ENCODE results near the gene DPPA4. TPM values are rescaled to one million over a fixed set of nuclear protein-coding genes. Genes with fewer than 3 reads are reported as not detected.

Gene DPPA4
- total RNA-seq, 1 donor from 2014 or later, result not detected

- DNase-seq (ENCODE audit: low read depth), result no peak
- H3K4me3 ChIP-seq (ENCODE audit: low read depth, low read length), result no peak overlapping the region
- no peak for TF ChIP-seq CTCF (IDR thresholded peaks at IDR 0.05; ENCODE audit: insufficient read depth, low read length, poor library complexity, severe bottlenecking)
- no peaks in the 10 kb centered on the region for H3K27me3 ChIP-seq (ENCODE audit: control insufficient read depth, insufficient read depth, low read length)
- H3K36me3 ChIP-seq (ENCODE audit: control insufficient read depth, insufficient read depth, low read length), result no peaks in the 10 kb centered on the region
Observed at GRCh38 chr3:109334572-109334971, 2.8 kb downstream of the DPPA4 start.

GRCh38 chr3:109331692-109332091 lies 5.7 kb downstream of the DPPA4 start:
- Histone ChIP-seq H3K27me3 (ENCODE audit: control insufficient read depth, insufficient read depth, low read length) (no peaks in the 10 kb centered on the region), H3K36me3 (ENCODE audit: control insufficient read depth, insufficient read depth, low read length) (no peaks in the 10 kb centered on the region), H3K4me3 (ENCODE audit: low read depth, low read length) (no peak overlapping the region)
- TF ChIP-seq CTCF (IDR thresholded peaks at IDR 0.05; ENCODE audit: insufficient read depth, low read length, poor library complexity, severe bottlenecking), result no peak
- no peak for DNase-seq (ENCODE audit: low read depth)

GRCh38 chr3:109330405-109330804 lies 6.9 kb downstream of the DPPA4 start:
- no peaks in the 10 kb centered on the region for H3K27me3 ChIP-seq (ENCODE audit: control insufficient read depth, insufficient read depth, low read length)
- TF ChIP-seq CTCF (IDR thresholded peaks at IDR 0.05; ENCODE audit: insufficient read depth, low read length, poor library complexity, severe bottlenecking), result no peak

GRCh38 chr3:109328202-109328601 lies 9.1 kb downstream of the DPPA4 start:
- Histone ChIP-seq H3K4me3 (ENCODE audit: low read depth, low read length) (no peak overlapping the region), H3K36me3 (ENCODE audit: control insufficient read depth, insufficient read depth, low read length) (no peaks in the 10 kb centered on the region), H3K27me3 (ENCODE audit: control insufficient read depth, insufficient read depth, low read length) (no peaks in the 10 kb centered on the region)
- DNase-seq (ENCODE audit: low read depth), result no peak
- no peak for TF ChIP-seq CTCF (IDR thresholded peaks at IDR 0.05; ENCODE audit: insufficient read depth, low read length, poor library complexity, severe bottlenecking)

More at GRCh38 chr3:109330405-109330804, 6.9 kb downstream of the DPPA4 start:
- no peak for DNase-seq (ENCODE audit: low read depth)
- no peak overlapping the region for H3K4me3 ChIP-seq (ENCODE audit: low read depth, low read length)
- no peaks in the 10 kb centered on the region for H3K36me3 ChIP-seq (ENCODE audit: control insufficient read depth, insufficient read depth, low read length)

- no peak for DNase-seq (ENCODE audit: low read depth)
- Histone ChIP-seq H3K27me3 (ENCODE audit: control insufficient read depth, insufficient read depth, low read length) (no peaks in the 10 kb centered on the region), H3K36me3 (ENCODE audit: control insufficient read depth, insufficient read depth, low read length) (no peaks in the 10 kb centered on the region), H3K4me3 (ENCODE audit: low read depth, low read length) (no peak overlapping the region)
- TF ChIP-seq CTCF (IDR thresholded peaks at IDR 0.05; ENCODE audit: insufficient read depth, low read length, poor library complexity, severe bottlenecking), result no peak
Observed at GRCh38 chr3:109325657-109326056, 11.7 kb downstream of the DPPA4 start.

GRCh38 chr3:109325109-109325508 lies 12.2 kb downstream of the DPPA4 start:
- no peak for TF ChIP-seq CTCF (IDR thresholded peaks at IDR 0.05; ENCODE audit: insufficient read depth, low read length, poor library complexity, severe bottlenecking)

More at GRCh38 chr3:109325109-109325508, 12.2 kb downstream of the DPPA4 start:
- H3K27me3 ChIP-seq (ENCODE audit: control insufficient read depth, insufficient read depth, low read length), result no peaks in the 10 kb centered on the region
- H3K36me3 ChIP-seq (ENCODE audit: control insufficient read depth, insufficient read depth, low read length), result no peaks in the 10 kb centered on the region
- H3K4me3 ChIP-seq (ENCODE audit: low read depth, low read length), result no peak overlapping the region
- DNase-seq (ENCODE audit: low read depth), result no peak

Measured in kidney epithelial cell (primary cell).